T-cell (primary cell): ENCODE results near the gene C1QB. TPM values are rescaled to one million over a fixed set of nuclear protein-coding genes. Genes with fewer than 3 reads are reported as not detected.

Source experiments
- ATAC-seq, 4 experiments: fragments of 200-7000 bp in 3 of 4; fragments of 150-1000 bp in 1 of 4; cut with Tn5 transposase; replicated peaks in 1 of 4; 1 replicate in 3 of 4; 2 replicates in 1 of 4; pipeline ENCODE4 v1.10.0; 2021; ENCODE audit warnings: moderate library complexity in 3 of 4, mild to moderate bottlenecking in 2 of 4, moderate number of reproducible peaks in 1 of 4
- CTCF ChIA-PET, 2 donors: fragments of 300-600 bp; sonication (Branson Sonifier 250); formaldehyde crosslinking; loops; one replicate each; lab custom pipeline; 2022; ENCODE audit warnings: antibody characterized with exemption in 2 of 2; lab: Charles Lee
- POLR2A ChIA-PET, 2 donors: fragments of 300-600 bp; sonication (Branson Sonifier 250); formaldehyde crosslinking; loops; one replicate each; lab custom pipeline; 2022; ENCODE audit warnings: antibody characterized with exemption in 2 of 2; lab: Charles Lee
- DNase-seq, 35 experiments: peaks; one replicate each; pipeline versions ENCODE4 v3.0.0 to v3.0.0-alpha.2; 2013 to 2023
- H3K27ac ChIP-seq: one replicate; pipeline ENCODE4 v1.5.1; 2013; ENCODE audit warnings: low read length
- H3K27me3 ChIP-seq, 2 experiments: replicated peaks in 1 of 2; 1 replicate in 1 of 2; 2 replicates in 1 of 2; pipeline versions ENCODE4 v1.6.1 to v1.7.0; 2013; ENCODE audit warnings: low read length in 1 of 2, mixed read lengths in 1 of 2; ENCODE audit not compliant: control insufficient read depth in 2 of 2, insufficient read depth in 2 of 2; ENCODE audit errors: extremely low read depth in 1 of 2
- H3K36me3 ChIP-seq, 2 donors: 1 replicate in 1 of 2; 2 replicates in 1 of 2; pipeline versions ENCODE4 v1.6.1 to v1.7.0; 2013; ENCODE audit warnings: low read length in 1 of 2; ENCODE audit not compliant: control insufficient read depth in 2 of 2, insufficient read depth in 1 of 2; ENCODE audit errors: extremely low read depth in 1 of 2
- H3K4me1 ChIP-seq, 2 experiments: 1 replicate in 1 of 2; 2 replicates in 1 of 2; pipeline versions ENCODE4 v1.6.1 to v1.7.0; 2013; ENCODE audit warnings: low read length in 2 of 2, mixed read lengths in 1 of 2; ENCODE audit not compliant: insufficient read depth in 2 of 2, control insufficient read depth in 1 of 2; ENCODE audit errors: extremely low read depth in 1 of 2
- H3K4me3 ChIP-seq, 2 donors: 1 replicate in 1 of 2; 2 replicates in 1 of 2; pipeline versions ENCODE4 v1.5.1 to v1.7.0; 2013; ENCODE audit warnings: mild to moderate bottlenecking in 2 of 2, low read length in 1 of 2, moderate library complexity in 1 of 2; ENCODE audit not compliant: control insufficient read depth in 1 of 2; ENCODE audit errors: extremely low read depth in 1 of 2
- H3K9me3 ChIP-seq: 2 replicates; pipeline ENCODE4 v1.7.0; 2013
- H3K27ac Mint-ChIP-seq, 2 donors: one replicate each; pipeline ENCODE4 v1.8.0; 2020 to 2021; ENCODE audit warnings: mild to moderate bottlenecking in 2 of 2, mixed read lengths in 2 of 2
- H3K27me3 Mint-ChIP-seq, 2 donors: one replicate each; pipeline ENCODE4 v1.8.0; 2021 to 2022; ENCODE audit warnings: mixed read lengths in 2 of 2
- H3K36me3 Mint-ChIP-seq: one replicate; pipeline ENCODE4 v1.8.0; 2021; ENCODE audit warnings: mixed read lengths
- H3K4me1 Mint-ChIP-seq, 3 donors: one replicate each; pipeline ENCODE4 v1.8.0; 2020 to 2022; ENCODE audit warnings: mixed read lengths in 3 of 3, mild to moderate bottlenecking in 1 of 3
- H3K4me3 Mint-ChIP-seq, 3 donors: one replicate each; pipeline ENCODE4 v1.8.0; 2020 to 2022; ENCODE audit warnings: mild to moderate bottlenecking in 3 of 3, mixed read lengths in 3 of 3, moderate library complexity in 3 of 3
- H3K9me3 Mint-ChIP-seq, 3 donors: one replicate each; pipeline ENCODE4 v1.8.0; 2020 to 2022; ENCODE audit warnings: mixed read lengths in 3 of 3
- WGBS: methylation state at CpG from one replicate; pipeline ENCODE4 v1.1.5; 2013; ENCODE audit warnings: missing lambda C conversion rate; ENCODE audit not compliant: insufficient coverage; 5-methylcytosine and 5-hydroxymethylcytosine counted together
- total RNA-seq, 35 experiments: library from RNA in 6 of 35; stranded (reverse) in 6 of 35; fragments of 120-200 nt in 1 of 35; gene quantifications; one replicate each; pipeline versions ENCODE4 v1.2.1 to v1.2.4 and lab custom pipeline; 2013 to 2026

Gene C1QB
- total RNA-seq, 5 donors from 2014 or later (not counting 1 experiment from before 2014, with no cell fraction given), result 1.1 to 1.3 (median 1.2) TPM; not detected in 2

DNA sequence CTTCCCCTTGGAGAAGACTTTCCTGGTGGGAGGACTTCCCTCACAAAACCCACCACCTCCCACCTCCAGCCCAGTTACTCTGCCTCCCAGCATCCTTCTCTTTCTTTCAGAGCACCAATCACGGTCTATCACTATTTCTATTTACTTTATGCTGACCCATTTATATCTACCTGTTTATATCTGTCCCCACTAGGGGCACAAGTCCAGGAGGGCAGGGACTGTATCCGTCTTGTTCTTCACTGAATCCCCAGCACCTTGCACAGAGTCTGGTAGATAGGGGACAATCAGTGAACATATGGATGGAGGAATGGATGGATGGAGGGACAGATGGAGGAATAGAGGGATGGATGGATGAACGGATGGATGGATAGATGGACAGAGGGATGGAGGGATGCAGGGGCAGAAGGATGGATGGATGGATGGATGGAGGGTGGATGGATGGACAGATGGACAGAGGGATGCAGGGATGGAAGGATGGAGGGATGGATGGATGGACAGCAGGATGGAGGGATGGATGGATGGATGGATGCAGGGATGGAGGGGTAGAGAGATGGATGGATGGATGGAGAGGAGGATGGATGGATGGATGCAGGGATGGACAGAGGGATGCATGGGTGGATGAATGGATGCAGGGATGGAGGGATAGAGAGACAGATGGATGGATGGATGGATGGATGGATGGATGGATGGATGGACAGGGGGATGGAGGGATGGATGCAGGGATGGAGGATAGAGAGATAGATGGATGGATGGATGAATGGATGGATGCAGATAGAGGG is 5.5 kb downstream of the C1QB start:
- H3K4me3 Mint-ChIP-seq, result no peak overlapping the region
- CTCF ChIA-PET, result no interaction called here
- no peak for ATAC-seq
- H3K4me1 Mint-ChIP-seq, result no peaks in the 10 kb centered on the region
- H3K36me3 ChIP-seq, result no peaks in the 10 kb centered on the region
- no peak overlapping the region for H3K27ac Mint-ChIP-seq
- no peaks in the 10 kb centered on the region for H3K4me1 ChIP-seq
- peaks cover 27 to 34% of the 10 kb centered on the region in 2 donors for H3K27me3 Mint-ChIP-seq
- peaks cover 0 to 31% of the 10 kb centered on the region in 2 experiments for H3K27me3 ChIP-seq
- H3K9me3 Mint-ChIP-seq, result no peaks in the 10 kb centered on the region
- no peaks in the 10 kb centered on the region for H3K36me3 Mint-ChIP-seq
- no peak overlapping the region for H3K27ac ChIP-seq
- H3K4me3 ChIP-seq, result no peak overlapping the region
- WGBS, result 76% methylated on average over 2 of the region's 3 CpGs
- DNase-seq, result no peak
- no peaks in the 10 kb centered on the region for H3K9me3 ChIP-seq
- POLR2A ChIA-PET, result no interaction called here

DNA sequence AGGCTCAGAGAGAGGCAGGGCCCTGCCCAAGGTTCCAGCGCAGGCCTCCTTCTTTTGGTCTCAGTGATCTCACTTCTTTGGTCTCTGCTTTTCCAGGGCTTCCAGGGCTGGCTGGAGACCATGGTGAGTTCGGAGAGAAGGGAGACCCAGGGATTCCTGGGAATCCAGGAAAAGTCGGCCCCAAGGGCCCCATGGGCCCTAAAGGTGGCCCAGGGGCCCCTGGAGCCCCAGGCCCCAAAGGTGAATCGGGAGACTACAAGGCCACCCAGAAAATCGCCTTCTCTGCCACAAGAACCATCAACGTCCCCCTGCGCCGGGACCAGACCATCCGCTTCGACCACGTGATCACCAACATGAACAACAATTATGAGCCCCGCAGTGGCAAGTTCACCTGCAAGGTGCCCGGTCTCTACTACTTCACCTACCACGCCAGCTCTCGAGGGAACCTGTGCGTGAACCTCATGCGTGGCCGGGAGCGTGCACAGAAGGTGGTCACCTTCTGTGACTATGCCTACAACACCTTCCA is 7.7 kb downstream of the C1QB start:
- WGBS, result 87% methylated on average over 19 of the region's 19 CpGs
- Histone ChIP-seq H3K4me3 (no peak overlapping the region), H3K27me3 (peaks cover 0 to 40% of the 10 kb centered on the region in 2 experiments), H3K9me3 (no peaks in the 10 kb centered on the region), H3K36me3 (no peaks in the 10 kb centered on the region), H3K27ac (no peak overlapping the region), H3K4me1 (no peaks in the 10 kb centered on the region)
- DNase-seq (no peak), ATAC-seq (no peak)
- Mint-ChIP-seq H3K4me1 (no peaks in the 10 kb centered on the region), H3K4me3 (no peak overlapping the region), H3K27me3 (peaks cover 32 to 40% of the 10 kb centered on the region in 2 donors), H3K36me3 (no peaks in the 10 kb centered on the region), H3K27ac (no peak overlapping the region), H3K9me3 (no peaks in the 10 kb centered on the region)
- CTCF ChIA-PET, result interaction anchor here in 1 of 2 donors (0.6 kb wide), 1 partner anchor 1581 kb away, joined by 3 read pairs; no protein-coding TSS in a partner anchor
- POLR2A ChIA-PET, result no interaction called here

DNA sequence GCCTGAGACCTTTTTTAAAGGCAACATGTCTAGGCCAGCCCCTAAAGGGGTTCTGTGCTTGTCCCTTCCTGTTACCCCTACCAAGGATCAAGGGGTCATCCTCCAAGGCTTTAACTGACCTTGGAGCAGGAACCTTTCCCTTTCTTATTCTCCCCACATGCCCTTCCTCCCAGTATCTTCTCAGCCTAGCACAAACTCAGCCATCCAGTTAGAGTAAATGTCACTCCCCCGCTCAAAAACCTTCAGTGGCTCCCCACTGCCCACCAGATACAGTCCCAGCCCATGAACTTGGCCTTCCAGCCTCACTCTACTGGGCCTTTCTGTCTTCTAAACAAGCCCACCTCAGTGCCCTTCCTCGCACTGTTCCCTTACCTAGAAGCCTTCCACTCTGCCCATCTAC is 8.8 kb downstream of the C1QB start:
- Mint-ChIP-seq H3K9me3 (no peaks in the 10 kb centered on the region), H3K27me3 (peaks cover 27 to 40% of the 10 kb centered on the region in 2 donors), H3K4me3 (no peak overlapping the region), H3K36me3 (no peaks in the 10 kb centered on the region), H3K4me1 (no peaks in the 10 kb centered on the region), H3K27ac (no peak overlapping the region)
- 73% methylated on average over 2 of the region's 2 CpGs for WGBS
- H3K9me3 ChIP-seq, result no peaks in the 10 kb centered on the region
- no peak for DNase-seq
- no peaks in the 10 kb centered on the region for H3K36me3 ChIP-seq
- no peak for ATAC-seq
- ChIA-PET CTCF (no interaction called here), POLR2A (no interaction called here)
- no peak overlapping the region for H3K27ac ChIP-seq
- H3K4me3 ChIP-seq, result no peak overlapping the region
- H3K4me1 ChIP-seq, result no peaks in the 10 kb centered on the region
- peaks cover 0 to 43% of the 10 kb centered on the region in 2 experiments for H3K27me3 ChIP-seq

DNA sequence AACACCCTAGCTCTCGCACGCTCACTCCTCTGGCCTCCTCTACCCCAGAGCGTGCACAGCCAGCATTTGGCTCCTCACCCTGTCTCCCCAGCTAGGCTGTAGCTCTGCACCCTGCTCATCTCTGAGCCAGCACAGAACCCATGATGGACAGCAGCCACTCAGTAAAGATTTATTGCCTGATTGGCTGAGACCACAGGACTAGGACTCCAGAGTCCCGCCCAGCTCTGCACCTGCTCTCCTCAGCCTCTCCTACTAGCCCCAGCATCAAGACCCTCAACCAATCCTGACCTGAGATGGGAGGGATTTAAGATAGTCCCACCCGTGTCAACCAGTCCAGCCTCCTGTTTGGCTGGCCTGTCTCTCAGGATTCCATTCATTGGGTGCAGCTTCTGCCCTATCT is 9.3 kb downstream of the C1QB start:
- Mint-ChIP-seq H3K9me3 (no peaks in the 10 kb centered on the region), H3K27me3 (peaks cover 28 to 38% of the 10 kb centered on the region in 2 donors), H3K36me3 (no peaks in the 10 kb centered on the region), H3K4me1 (no peaks in the 10 kb centered on the region), H3K27ac (no peak overlapping the region), H3K4me3 (no peak overlapping the region)
- CTCF ChIA-PET, result no interaction called here
- 89% methylated on average over 3 of the region's 5 CpGs for WGBS
- no peak for ATAC-seq
- POLR2A ChIA-PET, result no interaction called here
- Histone ChIP-seq H3K27ac (no peak overlapping the region), H3K27me3 (peaks cover 0 to 40% of the 10 kb centered on the region in 2 experiments), H3K4me1 (no peaks in the 10 kb centered on the region), H3K36me3 (no peaks in the 10 kb centered on the region), H3K4me3 (no peak overlapping the region), H3K9me3 (no peaks in the 10 kb centered on the region)
- DNase-seq, result no peak

DNA sequence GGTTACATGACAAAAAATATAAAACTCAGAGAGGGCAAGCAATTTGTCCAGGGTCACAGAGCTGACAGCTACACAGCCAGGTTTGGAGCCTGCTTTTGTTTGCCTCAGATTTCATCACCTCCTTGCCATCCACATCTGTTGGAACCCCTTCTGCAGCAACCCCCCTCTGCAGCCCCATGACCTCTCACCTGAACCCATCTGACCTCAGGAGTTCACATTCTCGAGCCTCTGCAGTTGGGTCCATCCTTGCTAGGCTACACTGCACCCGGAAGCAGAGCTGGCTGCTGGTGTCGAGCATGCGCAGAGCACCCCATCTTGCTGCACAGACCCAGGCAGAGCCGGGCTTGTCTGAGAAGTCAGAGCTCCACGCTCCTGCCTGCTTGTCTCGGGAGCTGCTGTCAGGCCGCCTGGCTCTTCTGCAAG is 10.0 kb downstream of the C1QB start:
- no peaks in the 10 kb centered on the region for H3K9me3 ChIP-seq
- no peak overlapping the region for H3K27ac Mint-ChIP-seq
- H3K4me1 ChIP-seq, result no peaks in the 10 kb centered on the region
- H3K4me3 Mint-ChIP-seq, result no peak overlapping the region
- WGBS, result 89% methylated on average over 7 of the region's 8 CpGs
- CTCF ChIA-PET, result no interaction called here
- peaks cover 0 to 43% of the 10 kb centered on the region in 2 experiments for H3K27me3 ChIP-seq
- no peaks in the 10 kb centered on the region for H3K4me1 Mint-ChIP-seq
- ATAC-seq (no peak), DNase-seq (no peak)
- H3K36me3 ChIP-seq, result no peaks in the 10 kb centered on the region
- H3K4me3 ChIP-seq, result no peak overlapping the region
- H3K27me3 Mint-ChIP-seq, result peaks cover 32 to 40% of the 10 kb centered on the region in 2 donors
- no peaks in the 10 kb centered on the region for H3K36me3 Mint-ChIP-seq
- H3K9me3 Mint-ChIP-seq, result no peaks in the 10 kb centered on the region
- H3K27ac ChIP-seq, result no peak overlapping the region
- POLR2A ChIA-PET, result no interaction called here

DNA sequence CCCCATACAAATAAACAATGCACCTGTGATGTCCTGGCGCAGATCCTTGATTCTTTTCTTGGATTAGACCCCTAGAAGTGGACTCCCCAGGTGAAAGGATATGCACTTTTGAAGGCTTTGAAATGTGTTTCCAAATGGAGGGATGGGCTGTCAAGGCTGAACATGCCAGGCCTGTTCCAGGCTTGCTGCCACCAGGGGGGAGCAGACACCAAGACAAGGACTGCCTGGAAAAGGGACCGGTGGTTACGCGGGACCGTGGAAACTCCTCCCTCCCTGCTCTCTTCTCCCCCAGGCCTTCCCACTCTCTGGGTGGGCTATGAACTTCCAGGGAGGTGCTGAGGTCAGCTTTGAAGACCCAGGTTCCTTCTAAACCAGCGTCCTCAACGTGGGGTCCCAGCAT is 12.7 kb downstream of the C1QB start:
- H3K9me3 Mint-ChIP-seq, result no peaks in the 10 kb centered on the region
- H3K4me1 Mint-ChIP-seq, result no peaks in the 10 kb centered on the region
- H3K27me3 Mint-ChIP-seq, result peaks cover 26 to 42% of the 10 kb centered on the region in 2 donors
- no peak for ATAC-seq
- 82% methylated on average over 5 of the region's 7 CpGs for WGBS
- no peak overlapping the region for H3K4me3 Mint-ChIP-seq
- ChIA-PET POLR2A (no interaction called here), CTCF (no interaction called here)
- no peak overlapping the region for H3K27ac Mint-ChIP-seq
- H3K36me3 Mint-ChIP-seq, result no peaks in the 10 kb centered on the region
- H3K27me3 ChIP-seq, result peaks cover 0 to 38% of the 10 kb centered on the region in 2 experiments
- DNase-seq, result no peak
- H3K27ac ChIP-seq, result no peak overlapping the region
- no peaks in the 10 kb centered on the region for H3K36me3 ChIP-seq
- no peaks in the 10 kb centered on the region for H3K9me3 ChIP-seq
- no peak overlapping the region for H3K4me3 ChIP-seq
- no peaks in the 10 kb centered on the region for H3K4me1 ChIP-seq
